Mesodermal cell (in vitro differentiated cells): Measurements from ENCODE around the gene DIP2B.
"Not testable (repeated sequence)": the region's sequence is repeated elsewhere in the genome, so short reads cannot be mapped to it uniquely, and the experiment has no call there.

Source experiments
- H3K27ac ChIP-seq: 2 replicates; pipeline ENCODE4 v1.7.0; 2013; ENCODE audit warnings: mild to moderate bottlenecking, low read depth, low read length, moderate library complexity; ENCODE audit not compliant: severe bottlenecking
- H3K36me3 ChIP-seq: 2 replicates; pipeline ENCODE4 v1.7.1; 2013; ENCODE audit warnings: mild to moderate bottlenecking, low read length, moderate library complexity; ENCODE audit not compliant: control insufficient read depth, insufficient read depth
- H3K4me1 ChIP-seq: one replicate; pipeline ENCODE4 v1.7.1; 2013; ENCODE audit warnings: mild to moderate bottlenecking, low read length; ENCODE audit not compliant: insufficient read depth, control insufficient read depth, poor library complexity, severe bottlenecking
- H3K4me3 ChIP-seq: 2 replicates; pipeline ENCODE4 v1.7.0; 2013; ENCODE audit warnings: low read length, control low read depth, mild to moderate bottlenecking; ENCODE audit not compliant: insufficient read depth, poor library complexity, severe bottlenecking; ENCODE audit errors: extremely low read depth
- H3K9me3 ChIP-seq: 2 replicates; pipeline ENCODE4 v1.7.1; 2013; ENCODE audit warnings: mild to moderate bottlenecking, low read length, moderate library complexity; ENCODE audit not compliant: control insufficient read depth
- WGBS, 2 experiments: methylation state at CpG; one replicate each; pipeline ENCODE4 v1.1.5; 2013; ENCODE audit warnings: missing lambda C conversion rate in 2 of 2; ENCODE audit not compliant: insufficient coverage in 2 of 2; 5-methylcytosine and 5-hydroxymethylcytosine counted together

The DIP2B gene

DNA sequence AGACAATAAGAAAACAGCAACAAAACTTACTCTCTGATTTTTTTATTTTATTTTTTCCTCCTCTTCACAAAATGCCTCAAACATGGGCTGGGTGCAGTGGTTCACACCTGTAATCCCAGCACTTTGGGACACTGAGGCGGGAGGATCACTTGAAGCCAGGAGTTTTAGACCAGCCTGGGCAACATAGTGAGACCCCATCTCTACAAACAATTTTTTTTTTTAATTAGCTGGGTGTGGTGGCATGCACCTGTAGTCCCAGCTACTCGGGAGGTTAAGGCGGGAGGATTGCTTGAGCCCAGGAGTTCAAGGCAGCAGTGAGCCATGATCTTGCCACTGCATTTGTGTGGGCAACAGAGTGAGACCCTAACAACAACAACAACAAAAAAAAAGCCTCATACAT is 176.3 kb downstream of the DIP2B start:
- H3K27ac ChIP-seq, H3K9me3 ChIP-seq, H3K4me1 ChIP-seq, H3K4me3 ChIP-seq: not testable (repeated sequence)
- peaks cover 80% of the 10 kb centered on the region for H3K36me3 ChIP-seq
- 80% methylated on average over 1 of the region's 3 CpGs; no CpG with 5 or more reads in 1 of the 2 experiments for WGBS, 2 experiments

DNA sequence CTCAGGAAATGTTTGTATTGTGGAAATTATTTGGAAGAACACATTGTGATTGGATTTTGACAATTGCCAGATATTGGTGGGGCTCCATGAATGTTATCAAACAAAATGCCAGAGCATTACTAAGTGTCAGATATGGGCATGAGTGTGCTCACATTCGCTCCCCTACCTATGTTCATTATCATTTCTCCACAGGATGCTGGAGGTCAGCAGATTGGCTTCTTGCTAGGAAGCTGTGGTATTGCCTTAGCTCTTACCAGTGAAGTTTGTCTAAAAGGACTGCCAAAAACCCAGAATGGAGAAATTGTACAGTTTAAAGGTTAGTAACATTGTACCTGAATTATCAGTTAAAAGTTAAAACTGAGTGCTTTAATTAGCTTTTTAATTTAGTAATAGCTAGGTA is 180.9 kb downstream of the DIP2B start:
- no CpG with 5 or more reads among the region's 1 CpG for WGBS, 2 experiments
- Histone ChIP-seq H3K4me1 (peaks cover 10% of the 10 kb centered on the region), H3K27ac (no peak overlapping the region), H3K9me3 (no peaks in the 10 kb centered on the region), H3K36me3 (peaks cover 79% of the 10 kb centered on the region), H3K4me3 (no peak overlapping the region)

DNA sequence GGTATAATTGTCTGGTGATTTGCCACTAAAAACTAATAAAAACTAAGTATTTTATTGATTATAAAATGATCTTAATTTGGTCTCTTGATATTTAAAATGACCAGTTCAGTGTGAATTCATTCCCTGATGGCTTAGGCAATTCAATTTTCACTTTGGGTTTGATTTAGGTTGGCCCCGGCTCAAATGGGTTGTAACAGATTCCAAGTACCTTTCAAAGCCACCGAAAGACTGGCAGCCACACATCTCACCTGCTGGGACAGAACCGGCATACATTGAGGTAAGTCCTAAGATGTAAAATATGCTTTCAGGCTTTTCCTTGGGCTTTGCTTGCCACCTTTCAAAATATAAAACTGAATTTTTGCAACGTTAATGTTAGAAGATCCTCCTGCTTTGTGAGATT is 181.6 kb downstream of the DIP2B start:
- H3K27ac ChIP-seq = no peak overlapping the region
- H3K9me3 ChIP-seq = no peaks in the 10 kb centered on the region
- WGBS, 2 experiments = 94 to 100% methylated on average over 2 to 3 of the region's 4 CpGs
- H3K4me3 ChIP-seq = no peak overlapping the region
- H3K36me3 ChIP-seq = peaks cover 72% of the 10 kb centered on the region
- H3K4me1 ChIP-seq = peaks cover 10% of the 10 kb centered on the region

DNA sequence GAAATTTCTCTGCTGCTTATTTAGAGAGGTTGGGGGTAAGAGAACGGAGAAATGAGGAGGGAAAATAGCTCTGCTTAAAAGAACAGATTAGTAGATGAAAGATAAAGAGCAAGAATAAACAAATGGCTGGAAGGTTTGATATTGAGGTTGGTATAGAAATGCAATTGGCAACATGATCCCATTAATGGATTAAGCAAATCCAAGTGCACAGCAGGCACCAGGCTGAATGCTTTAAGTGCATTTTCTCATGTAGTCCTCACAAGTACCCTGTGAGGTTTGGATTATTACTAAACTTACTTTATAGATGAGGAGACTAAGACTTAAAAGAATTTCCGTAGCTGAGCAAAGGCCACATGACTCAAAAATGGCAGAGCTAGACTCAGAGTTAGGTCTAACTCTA is 182.2 kb downstream of the DIP2B start:
- Histone ChIP-seq H3K36me3 (peaks cover 69% of the 10 kb centered on the region), H3K27ac (no peak overlapping the region), H3K9me3 (no peaks in the 10 kb centered on the region), H3K4me3 (no peak overlapping the region), H3K4me1 (peaks cover 10% of the 10 kb centered on the region)
- 85% methylated on average over 1 of the region's 2 CpGs for WGBS, 2 experiments

DNA sequence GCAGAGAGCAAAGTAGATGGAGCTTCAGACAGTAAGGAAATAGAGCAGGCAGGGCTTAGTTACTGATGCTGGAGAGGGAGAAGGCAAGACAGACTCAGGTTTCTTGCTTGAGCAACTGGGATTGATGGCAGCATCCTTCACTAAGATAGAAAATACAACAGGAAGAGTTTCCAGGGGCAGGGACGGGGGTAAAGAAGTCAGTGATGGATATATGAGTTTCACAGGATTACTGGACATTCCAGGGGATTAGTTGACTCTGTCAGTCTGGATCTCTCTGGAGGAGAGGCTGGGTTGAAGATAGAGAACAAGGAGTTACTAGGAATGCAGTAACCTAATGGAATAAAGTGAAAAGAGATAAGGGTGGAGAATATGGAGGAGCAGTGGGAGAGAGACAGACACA is 184.7 kb downstream of the DIP2B start:
- WGBS, 2 experiments = 63 to 86% methylated on average over 1 of the region's 1 CpG
- Histone ChIP-seq H3K9me3 (no peaks in the 10 kb centered on the region), H3K27ac (peak overlapping the region; percentile 64), H3K4me3 (no peak overlapping the region), H3K4me1 (peaks cover 10% of the 10 kb centered on the region), H3K36me3 (peaks cover 73% of the 10 kb centered on the region)

DNA sequence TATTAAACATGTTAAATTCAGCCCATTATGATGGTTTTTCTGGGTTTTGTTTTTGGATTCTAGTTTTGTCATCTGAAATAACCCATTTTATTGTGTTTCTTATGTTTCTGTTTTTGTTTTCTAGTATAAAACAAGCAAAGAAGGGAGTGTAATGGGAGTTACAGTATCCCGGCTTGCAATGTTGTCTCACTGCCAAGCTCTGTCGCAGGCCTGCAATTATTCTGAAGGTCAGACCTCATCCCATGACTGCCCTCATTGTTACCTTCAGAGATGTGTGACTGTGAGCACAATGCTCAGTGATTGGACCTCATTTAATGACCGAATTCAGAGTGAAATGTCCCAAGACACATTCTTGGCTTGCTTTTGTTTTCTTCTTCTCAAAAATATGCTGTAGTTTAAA is 186.1 kb downstream of the DIP2B start:
- Histone ChIP-seq H3K36me3 (peaks cover 74% of the 10 kb centered on the region), H3K4me1 (peaks cover 10% of the 10 kb centered on the region), H3K4me3 (no peak overlapping the region), H3K9me3 (no peaks in the 10 kb centered on the region), H3K27ac (no peak overlapping the region)
- 88 to 100% methylated on average over 1 to 3 of the region's 3 CpGs for WGBS, 2 experiments

DNA sequence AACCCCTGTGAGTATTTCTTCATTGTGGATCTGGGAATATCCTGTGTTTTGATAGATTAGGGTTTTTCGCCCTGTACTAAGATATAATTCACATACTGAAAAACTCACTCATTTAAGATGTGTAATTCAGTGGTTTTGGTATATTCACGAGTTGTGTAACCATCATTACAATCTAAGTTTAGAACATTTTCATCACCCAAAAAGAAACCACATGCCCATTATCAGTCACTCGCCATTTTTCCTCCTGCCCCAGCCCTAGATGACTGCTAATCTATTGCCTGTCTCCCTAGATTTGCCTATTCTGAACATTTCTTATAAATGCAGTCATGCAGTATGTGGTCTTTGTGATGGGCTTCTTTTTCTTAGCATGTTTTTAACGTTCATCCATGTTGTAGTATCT is 191.2 kb downstream of the DIP2B start:
- Histone ChIP-seq H3K4me3 (no peak overlapping the region), H3K9me3 (no peaks in the 10 kb centered on the region), H3K36me3 (peaks cover 85% of the 10 kb centered on the region), H3K27ac (no peak overlapping the region), H3K4me1 (no peaks in the 10 kb centered on the region)
- WGBS, 2 experiments = 100% methylated on average over 1 of the region's 4 CpGs; no CpG with 5 or more reads in 1 of the 2 experiments

DNA sequence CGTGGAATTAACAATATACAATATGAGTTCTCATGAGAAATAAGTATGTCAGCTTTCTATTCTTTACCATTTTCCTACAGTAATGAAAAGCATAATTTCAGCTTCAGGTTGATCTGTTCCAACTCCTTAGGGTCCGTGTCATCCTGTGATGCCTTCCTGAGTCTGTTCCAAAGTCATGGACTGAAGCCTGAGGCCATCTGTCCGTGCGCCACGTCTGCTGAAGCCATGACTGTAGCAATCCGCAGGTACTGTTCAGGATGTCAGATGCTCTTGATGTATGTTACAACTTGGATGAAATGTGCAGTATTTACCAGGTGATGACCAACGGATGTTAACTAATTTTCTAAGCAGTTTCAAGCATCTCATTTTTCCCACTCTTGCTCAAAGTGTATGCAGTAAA is 192.1 kb downstream of the DIP2B start:
- Histone ChIP-seq H3K4me1 (no peaks in the 10 kb centered on the region), H3K9me3 (no peaks in the 10 kb centered on the region), H3K4me3 (no peak overlapping the region), H3K36me3 (peaks cover 91% of the 10 kb centered on the region), H3K27ac (no peak overlapping the region)
- 91 to 98% methylated on average over 5 of the region's 7 CpGs for WGBS, 2 experiments

DNA sequence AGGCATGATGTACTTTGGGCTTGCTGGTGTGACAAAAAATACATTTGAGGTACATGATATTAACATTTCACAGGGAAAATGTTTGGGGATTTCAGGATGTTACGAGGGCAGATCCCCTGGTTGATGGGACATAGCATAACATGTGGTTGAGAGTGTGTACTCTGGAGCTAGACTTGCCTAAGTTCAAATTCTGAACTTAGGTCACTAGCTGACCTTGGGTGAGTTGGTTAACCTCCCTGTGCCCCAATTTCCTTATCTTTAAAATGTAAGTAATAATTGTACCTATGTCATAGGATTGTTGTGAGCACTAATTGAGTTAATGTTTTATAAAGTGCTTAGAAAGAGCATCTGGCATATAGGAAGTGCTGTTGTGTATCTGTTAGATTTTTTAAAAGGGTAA is 194.4 kb downstream of the DIP2B start:
- H3K9me3 ChIP-seq = no peaks in the 10 kb centered on the region
- peaks cover 91% of the 10 kb centered on the region for H3K36me3 ChIP-seq
- 100% methylated on average over 1 of the region's 1 CpG; no CpG with 5 or more reads in 1 of the 2 experiments for WGBS, 2 experiments
- H3K4me3 ChIP-seq = no peak overlapping the region
- H3K27ac ChIP-seq = no peak overlapping the region
- no peaks in the 10 kb centered on the region for H3K4me1 ChIP-seq

DNA sequence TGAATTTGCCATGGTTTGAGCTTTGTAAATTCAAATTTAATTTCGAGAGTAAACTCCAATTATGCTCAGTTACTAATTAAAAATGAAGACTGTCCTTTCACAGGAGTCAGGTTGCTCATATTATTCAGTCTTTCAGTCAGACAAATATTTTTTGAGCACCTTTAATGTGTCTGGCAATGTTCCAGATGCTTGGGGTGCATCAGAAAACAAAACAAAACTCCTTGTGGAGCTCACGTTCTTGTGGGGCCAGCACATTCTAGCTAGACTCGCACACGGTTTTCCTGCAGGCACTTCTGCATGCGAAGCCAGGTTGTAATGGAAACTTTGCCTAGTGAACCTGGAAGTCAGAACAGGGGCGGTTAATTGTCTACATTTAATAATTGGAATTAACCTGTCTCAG is 195.2 kb downstream of the DIP2B start:
- peaks cover 94% of the 10 kb centered on the region for H3K36me3 ChIP-seq
- H3K4me3 ChIP-seq = no peak overlapping the region
- WGBS, 2 experiments = 97% methylated on average over 4 to 5 of the region's 6 CpGs

DNA sequence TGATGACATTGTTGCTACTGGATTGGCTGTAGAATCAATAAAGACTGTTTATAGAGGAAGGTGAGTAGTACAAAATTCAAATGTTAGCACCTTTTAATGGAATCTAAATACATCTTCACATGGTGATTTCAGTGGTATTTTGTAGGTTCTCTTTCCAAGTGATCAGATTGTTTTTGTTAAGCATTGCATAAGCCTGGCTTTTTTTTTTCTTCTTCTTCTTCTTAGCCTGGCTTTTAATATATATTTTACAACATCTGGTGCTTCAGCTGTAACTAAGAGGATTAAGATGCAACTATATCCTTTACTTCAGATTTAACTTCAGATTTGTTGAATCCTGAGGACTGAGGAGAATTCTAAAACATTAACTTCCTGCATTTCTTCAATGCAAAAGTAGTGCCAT is 201.8 kb downstream of the DIP2B start:
- Histone ChIP-seq H3K4me1 (no peaks in the 10 kb centered on the region), H3K4me3 (no peak overlapping the region), H3K27ac (no peak overlapping the region), H3K36me3 (peaks cover 92% of the 10 kb centered on the region), H3K9me3 (no peaks in the 10 kb centered on the region)

More for the DNA sequence above, 195.2 kb downstream of the DIP2B start:
- Histone ChIP-seq H3K9me3 (no peaks in the 10 kb centered on the region), H3K4me1 (no peaks in the 10 kb centered on the region), H3K27ac (no peak overlapping the region)
